SK-N-SH (cell line): Measurements from ENCODE around the gene GRHL3. TPM values are rescaled to one million over a fixed set of nuclear protein-coding genes. Genes with fewer than 3 reads are reported as not detected.

ENCODE experiments used
- CTCF ChIA-PET: fragments of 300-600, 350-600 bp; formaldehyde crosslinking; extraction: SDS; loops from one replicate; lab custom pipeline; 2021; lab: Yijun Ruan, JAX
- POLR2A ChIA-PET: fragments of 350-600 bp; sonication (Branson Sonifier 250); formaldehyde crosslinking; extraction: SDS; loops from one replicate; lab custom pipeline; 2020; ENCODE audit warnings: antibody characterized with exemption, inconsistent platforms; lab: Yijun Ruan, JAX
- DNase-seq: peaks from one replicate; pipeline ENCODE4 v3.0.0; 2012
- H2AFZ ChIP-seq: fragments of 200-600 bp; sonication (generic); 2 replicates; pipeline ENCODE4 v1.8.1; 2016; ENCODE audit warnings: antibody characterized with exemption, mild to moderate bottlenecking, low read depth
- H3F3A ChIP-seq: fragments of 200-600 bp; sonication (generic); replicated peaks from 2 replicates; pipeline ENCODE3; 2016; ENCODE audit warnings: antibody characterized with exemption, mild to moderate bottlenecking; ENCODE audit not compliant: insufficient read depth
- H3K27ac ChIP-seq, 2 experiments: fragments of 200-500 bp in 1 of 2; fragments of 200-600 bp in 1 of 2; sonication (Bioruptor generic) in 1 of 2; sonication (generic), shearing (Covaris generic) in 1 of 2; 2 replicates each; pipeline versions ENCODE4 v1.5.1 to v1.6.1; 2014 to 2016; ENCODE audit warnings: low read depth in 2 of 2, inconsistent platforms in 1 of 2, low read length in 1 of 2, mild to moderate bottlenecking in 1 of 2, mixed read lengths in 1 of 2
- H3K27me3 ChIP-seq: fragments of 200-600 bp; sonication (generic), shearing (Covaris generic); 2 replicates; pipeline ENCODE4 v1.6.1; 2016; ENCODE audit warnings: mixed run types; ENCODE audit not compliant: insufficient read depth
- H3K36me3 ChIP-seq, 2 experiments: fragments of 200-500 bp in 1 of 2; fragments of 200-600 bp in 1 of 2; sonication (Bioruptor generic) in 1 of 2; sonication (generic) in 1 of 2; replicated peaks in 1 of 2; 2 replicates each; pipeline versions ENCODE3 to v1.5.1; 2014 to 2016; ENCODE audit warnings: low read length in 1 of 2, mild to moderate bottlenecking in 1 of 2; ENCODE audit not compliant: insufficient read depth in 2 of 2, control insufficient read depth in 1 of 2
- H3K4me1 ChIP-seq, 2 experiments: fragments of 200-500 bp in 1 of 2; fragments of 200-600 bp in 1 of 2; sonication (Bioruptor generic) in 1 of 2; sonication (generic), shearing (Covaris generic) in 1 of 2; 2 replicates each; pipeline versions ENCODE4 v1.5.1 to v1.6.1; 2014 to 2016; ENCODE audit warnings: low read depth in 1 of 2, low read length in 1 of 2, mixed run types in 1 of 2; ENCODE audit not compliant: insufficient read depth in 2 of 2, control insufficient read depth in 1 of 2
- H3K4me2 ChIP-seq: fragments of 200-600 bp; sonication (generic), shearing (Covaris generic); 2 replicates; pipeline ENCODE4 v1.6.1; 2017; ENCODE audit warnings: mixed run types
- H3K4me3 ChIP-seq, 2 experiments: fragments of 200-500 bp in 1 of 2; fragments of 200-600 bp in 1 of 2; sonication (Bioruptor generic) in 1 of 2; sonication (generic), shearing (Covaris generic) in 1 of 2; 2 replicates each; pipeline versions ENCODE4 v1.5.1 to v1.8.1; 2014 to 2016; ENCODE audit warnings: low read depth in 2 of 2, inconsistent platforms in 1 of 2, low read length in 1 of 2, mild to moderate bottlenecking in 1 of 2, mixed read lengths in 1 of 2, moderate library complexity in 1 of 2
- H3K79me2 ChIP-seq: fragments of 200-600 bp; sonication (generic); 2 replicates; pipeline ENCODE4 v1.8.1; 2017; ENCODE audit warnings: mild to moderate bottlenecking; ENCODE audit not compliant: insufficient read depth
- H3K9ac ChIP-seq: fragments of 200-600 bp; sonication (generic); 2 replicates; pipeline ENCODE4 v1.6.1; 2017; ENCODE audit warnings: mixed run types
- H3K9me2 ChIP-seq: fragments of 200-600 bp; sonication (generic); 2 replicates; pipeline ENCODE4 v1.6.1; 2017; ENCODE audit warnings: mixed run types
- H3K9me3 ChIP-seq: fragments of 200-600 bp; sonication (generic); 2 replicates; pipeline ENCODE4 v1.6.1; 2017; ENCODE audit warnings: mixed run types, mild to moderate bottlenecking, moderate library complexity
- H4K20me1 ChIP-seq: fragments of 200-600 bp; sonication (generic); 2 replicates; pipeline ENCODE4 v1.6.1; 2017; ENCODE audit warnings: mild to moderate bottlenecking, mixed run types; ENCODE audit not compliant: insufficient read depth
- ELF1 ChIP-seq: IDR thresholded peaks from 2 replicates; pipeline ENCODE4 v1.4.0; 2012
- EP300 ChIP-seq, 2 experiments: IDR thresholded peaks; 2 replicates each; pipeline versions ENCODE4 v1.4.0 to v1.6.1; 2012; ENCODE audit warnings: borderline replicate concordance in 1 of 2, low read depth in 1 of 2, low read length in 1 of 2
- EZH2phosphoT487 ChIP-seq: fragments of 200-600 bp; sonication (generic); IDR thresholded peaks from 2 replicates; pipeline ENCODE4 v1.6.1; 2017; ENCODE audit warnings: low read depth, mixed run types, mild to moderate bottlenecking, antibody characterized with exemption, moderate library complexity, borderline replicate concordance
- FOSL2 ChIP-seq: IDR thresholded peaks from 2 replicates; pipeline ENCODE4 v1.4.0; 2012; ENCODE audit warnings: low read depth, mild to moderate bottlenecking, moderate library complexity, borderline replicate concordance
- MAX ChIP-seq: IDR thresholded peaks from 2 replicates; pipeline ENCODE4 v1.4.0; 2012; ENCODE audit warnings: low read depth
- MEF2A ChIP-seq: IDR thresholded peaks from 2 replicates; pipeline ENCODE4 v1.4.0; 2012; ENCODE audit warnings: low read depth, borderline replicate concordance
- NFIC ChIP-seq: IDR thresholded peaks from 2 replicates; pipeline ENCODE4 v1.4.0; 2012; ENCODE audit warnings: borderline replicate concordance
- POLR2AphosphoS5 ChIP-seq: IDR thresholded peaks from 2 replicates; pipeline ENCODE4 v1.6.1; 2012; ENCODE audit warnings: low read depth, low read length
- RAD21 ChIP-seq: IDR thresholded peaks from 2 replicates; pipeline ENCODE4 v1.6.1; 2012; ENCODE audit warnings: mild to moderate bottlenecking, low read length
- RCOR1 ChIP-seq: fragments of 150-350 bp; IDR thresholded peaks from 2 replicates; pipeline ENCODE4 v1.6.1; 2017; ENCODE audit warnings: antibody characterized with exemption, low read length
- TAF1 ChIP-seq: IDR thresholded peaks from 2 replicates; pipeline ENCODE4 v1.6.1; 2012; ENCODE audit warnings: low read depth, mild to moderate bottlenecking, low read length, moderate library complexity, borderline replicate concordance
- TCF12 ChIP-seq: IDR thresholded peaks from 2 replicates; pipeline ENCODE4 v1.4.0; 2012
- USF2 ChIP-seq: fragments of 150-350 bp; IDR thresholded peaks from 2 replicates; pipeline ENCODE4 v1.6.1; 2017; ENCODE audit warnings: antibody characterized with exemption, low read length, low read depth, borderline replicate concordance
- YY1 ChIP-seq: IDR thresholded peaks from 2 replicates; pipeline ENCODE4 v1.4.0; 2012; ENCODE audit warnings: low read depth, mild to moderate bottlenecking
- ZBTB33 ChIP-seq: IDR thresholded peaks from 2 replicates; pipeline ENCODE4 v1.4.0; 2012; ENCODE audit warnings: low read depth, borderline replicate concordance
- WGBS: methylation state at CpG from one replicate; pipeline ENCODE4 v1.1.6; 2017; ENCODE audit warnings: low lambda C conversion rate; 5-methylcytosine and 5-hydroxymethylcytosine counted together
- polyA plus RNA-seq, 3 experiments: library from polyadenylated mRNA; depleted of rRNA; stranded (reverse); fragments of >200 nt; gene quantifications; 2 replicates each; pipeline ENCODE4 v1.2.3, GENCODE V29; 2012
- TF ChIP-seq, protein P1 (sequence below): IDR thresholded peaks from 2 replicates; pipeline ENCODE4 v1.4.0; 2012; ENCODE audit warnings: low read depth, borderline replicate concordance

Gene GRHL3
- polyA plus RNA-seq, 1 of the 3 experiments (the other 2 are of a cell fraction): 0.05 TPM

- TF ChIP-seq EZH2phosphoT487 (no peak), FOSL2 (no peak), POLR2AphosphoS5 (no peak), RAD21 (no peak), MAX (no peak), USF2 (no peak), TCF12 (no peak), RCOR1 (no peak), YY1 (no peak), NFIC (no peak)
- TF ChIP-seq, protein P1, sequence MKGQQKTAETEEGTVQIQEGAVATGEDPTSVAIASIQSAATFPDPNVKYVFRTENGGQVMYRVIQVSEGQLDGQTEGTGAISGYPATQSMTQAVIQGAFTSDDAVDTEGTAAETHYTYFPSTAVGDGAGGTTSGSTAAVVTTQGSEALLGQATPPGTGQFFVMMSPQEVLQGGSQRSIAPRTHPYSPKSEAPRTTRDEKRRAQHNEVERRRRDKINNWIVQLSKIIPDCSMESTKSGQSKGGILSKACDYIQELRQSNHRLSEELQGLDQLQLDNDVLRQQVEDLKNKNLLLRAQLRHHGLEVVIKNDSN: no peak
These were observed 67.1 kb downstream of the GRHL3 start (continued) for GRCh38 chr1:24386241-24386640.

DNA sequence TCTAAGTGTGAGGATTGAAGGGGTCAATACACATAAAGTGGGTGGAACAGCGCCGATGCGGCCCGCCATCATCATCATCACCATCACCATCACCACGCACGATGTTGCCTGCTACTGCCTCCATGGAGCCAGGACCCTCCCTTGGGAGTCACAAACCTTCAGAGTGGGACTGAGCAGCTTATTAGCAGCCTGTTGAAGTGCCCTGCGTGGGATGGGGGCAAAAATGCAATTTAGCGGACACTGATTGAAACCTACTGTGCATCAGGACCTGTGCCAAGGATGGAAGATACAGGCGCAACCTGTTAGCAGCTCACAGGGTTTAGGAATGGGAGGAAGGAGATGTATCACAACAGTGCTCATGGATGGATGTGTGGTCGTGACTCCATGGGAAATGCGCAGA is 67.8 kb downstream of the GRHL3 start:
- Histone ChIP-seq H3F3A (no peaks in the 10 kb centered on the region), H2AFZ (no peak overlapping the region), H3K36me3 (peaks cover 3 to 4% of the 10 kb centered on the region in 2 experiments), H4K20me1 (no peaks in the 10 kb centered on the region), H3K79me2 (no peaks in the 10 kb centered on the region), H3K9me2 (no peaks in the 10 kb centered on the region), H3K27me3 (no peaks in the 10 kb centered on the region), H3K4me1 (peaks cover 7 to 10% of the 10 kb centered on the region in 2 experiments; a peak in 2 of 4 replicates), H3K9ac (no peak overlapping the region), H3K27ac (no peak overlapping the region), H3K4me3 (no peak overlapping the region), H3K4me2 (no peak overlapping the region), H3K9me3 (no peaks in the 10 kb centered on the region)
- 90% methylated on average over 11 of the region's 11 CpGs for WGBS
- no peak for DNase-seq
- TF ChIP-seq ZBTB33: no peak
- no peak for TF ChIP-seq RAD21
- no peak for TF ChIP-seq ELF1
- TF ChIP-seq TAF1: no peak
- TF ChIP-seq MEF2A: no peak
- TF ChIP-seq TCF12: no peak
- TF ChIP-seq EP300 (IDR thresholded peaks at IDR 0.05; ENCODE audit: borderline replicate concordance in 1 of 2, low read depth in 1 of 2, low read length in 1 of 2): no peak
- ChIA-PET CTCF (interaction anchor here (0.8 to 8.9 kb wide), 3 partner anchors 13 to 237 kb away, joined by 3 to 106 read pairs (median 3); no protein-coding TSS in a partner anchor), POLR2A (no interaction called here)
